ENCODE measurements around the gene LRRC8E. TPM values are rescaled to one million over a fixed set of nuclear protein-coding genes. Genes with fewer than 3 reads are reported as not detected.
A peak's percentile ranks its signal among the peaks of the same experiment; 100 is the strongest.

The LRRC8E gene
- total RNA-seq, 2 donors from 2014 or later: not detected

DNA sequence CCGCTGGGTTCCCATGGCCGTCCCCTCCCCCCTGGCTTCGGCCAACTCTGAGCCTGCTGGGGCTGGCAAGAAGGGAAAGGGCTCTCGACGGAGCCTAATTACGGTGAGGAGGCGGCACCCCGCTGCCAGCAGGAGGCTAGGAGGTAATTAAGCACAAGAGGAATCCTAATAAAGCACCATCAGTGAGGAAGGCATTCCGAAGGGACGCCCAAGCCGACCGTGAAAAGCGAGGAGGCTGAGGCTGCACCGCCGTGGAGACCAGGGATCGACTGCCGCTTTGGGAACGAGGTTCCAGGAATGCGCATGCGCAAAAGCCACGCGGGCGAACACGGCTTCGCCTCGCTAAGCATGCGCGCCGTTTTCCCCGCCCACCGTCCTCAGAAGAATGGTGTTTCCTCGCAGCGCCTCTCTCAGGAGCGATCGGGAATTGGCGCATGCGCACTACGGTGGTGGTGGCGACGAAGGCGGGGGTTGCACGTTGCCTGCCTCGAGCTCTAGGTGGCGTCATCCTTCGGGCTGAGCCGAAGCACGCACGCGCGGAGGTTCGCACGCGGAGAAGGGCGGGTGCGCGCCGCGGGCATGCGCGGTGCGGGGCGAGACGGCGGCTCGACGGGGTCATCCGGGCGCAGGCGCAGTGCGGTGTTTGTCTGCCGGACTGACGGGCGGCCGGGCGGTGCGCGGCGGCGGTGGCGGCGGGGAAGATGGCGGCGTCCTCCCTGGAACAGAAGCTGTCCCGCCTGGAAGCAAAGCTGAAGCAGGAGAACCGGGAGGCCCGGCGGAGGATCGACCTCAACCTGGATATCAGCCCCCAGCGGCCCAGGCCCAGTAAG is 15.1 kb downstream of the LRRC8E start, which contains the start of gene MAP2K7:
TSS of gene MAP2K7 (plus strand) at position 634 of the 830 bp plus-strand sequence. CDS start at position 702, 68 bp downstream.
- intact Hi-C loops (cut with DNase I): no loop called here
- peak; percentile 100 for DNase-seq (ENCODE audit: low spot score)

- no peak for DNase-seq (ENCODE audit: low spot score)
- intact Hi-C loops (cut with DNase I): no loop called here
Observed at GRCh38 chr19:7904074-7905020, 16.0 kb downstream of the LRRC8E start.

GRCh38 chr19:7905268-7905667 is 17.0 kb downstream of the LRRC8E start:
- intact Hi-C loops (cut with DNase I): no loop called here

GRCh38 chr19:7905859-7906258 is 17.5 kb downstream of the LRRC8E start:
- intact Hi-C loops (cut with DNase I): no loop called here
- no peak for DNase-seq (ENCODE audit: low spot score)

More at GRCh38 chr19:7905268-7905667, 17.0 kb downstream of the LRRC8E start:
- no peak for DNase-seq (ENCODE audit: low spot score)

DNA sequence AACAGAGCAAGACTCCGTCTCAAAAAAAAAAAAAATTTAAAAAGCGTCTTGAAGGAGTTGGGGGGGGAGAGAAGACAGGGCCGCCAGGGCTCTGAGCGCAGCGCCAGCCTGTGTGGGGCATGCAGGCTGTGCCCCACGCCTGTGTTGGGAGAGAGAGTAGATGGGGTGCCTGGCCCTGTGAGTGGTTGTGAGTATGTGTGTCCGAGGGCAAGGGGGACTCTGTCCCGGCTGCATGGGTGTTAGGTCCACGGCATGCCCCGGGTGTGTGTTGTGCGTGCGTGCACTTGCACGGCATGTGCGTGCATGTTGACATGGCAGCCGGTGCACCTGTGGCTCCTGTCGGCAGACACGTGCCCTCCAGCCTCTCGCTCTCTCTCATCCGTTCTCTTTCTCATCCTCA is 18.8 kb downstream of the LRRC8E start:
- intact Hi-C loops (cut with DNase I): no loop called here
- no peak for DNase-seq (ENCODE audit: low spot score)

GRCh38 chr19:7907544-7907943 is 19.2 kb downstream of the LRRC8E start:
- intact Hi-C loops (cut with DNase I): no loop called here

DNA sequence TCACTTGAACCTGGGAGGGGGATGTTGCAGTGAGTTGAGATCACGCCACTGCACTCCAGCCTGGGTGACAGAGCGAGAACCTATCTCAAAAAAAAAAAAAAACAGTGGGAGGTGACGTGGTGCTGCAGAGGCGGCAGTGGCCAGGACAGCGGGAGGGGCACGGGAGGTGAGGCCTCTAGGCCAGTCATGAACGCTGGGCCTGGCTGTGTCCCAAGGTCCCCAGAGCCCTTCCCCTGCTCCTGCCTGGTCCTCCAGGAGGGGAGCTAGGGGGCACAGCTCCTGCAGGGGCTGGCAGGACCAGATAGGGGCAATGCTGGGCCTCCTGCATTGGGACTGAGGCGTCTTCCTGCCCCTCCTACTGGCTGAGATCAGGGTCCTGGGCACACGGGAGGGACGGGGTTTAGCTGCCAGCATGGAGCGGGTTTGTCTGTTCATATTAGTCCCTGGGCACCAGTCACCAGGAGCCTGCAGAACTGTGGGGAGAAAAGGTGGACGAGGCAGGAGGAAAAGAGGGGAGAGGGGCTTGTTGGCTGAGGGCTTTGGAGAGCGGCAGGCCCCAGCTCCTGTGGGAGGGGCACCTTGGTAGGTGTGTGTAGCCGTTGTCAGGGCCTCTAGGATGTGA is 19.9 kb downstream of the LRRC8E start:
- intact Hi-C loops (cut with DNase I): no loop called here
- DNase-seq (ENCODE audit: low spot score): no peak

More at GRCh38 chr19:7907544-7907943, 19.2 kb downstream of the LRRC8E start:
- DNase-seq (ENCODE audit: low spot score): no peak

DNA sequence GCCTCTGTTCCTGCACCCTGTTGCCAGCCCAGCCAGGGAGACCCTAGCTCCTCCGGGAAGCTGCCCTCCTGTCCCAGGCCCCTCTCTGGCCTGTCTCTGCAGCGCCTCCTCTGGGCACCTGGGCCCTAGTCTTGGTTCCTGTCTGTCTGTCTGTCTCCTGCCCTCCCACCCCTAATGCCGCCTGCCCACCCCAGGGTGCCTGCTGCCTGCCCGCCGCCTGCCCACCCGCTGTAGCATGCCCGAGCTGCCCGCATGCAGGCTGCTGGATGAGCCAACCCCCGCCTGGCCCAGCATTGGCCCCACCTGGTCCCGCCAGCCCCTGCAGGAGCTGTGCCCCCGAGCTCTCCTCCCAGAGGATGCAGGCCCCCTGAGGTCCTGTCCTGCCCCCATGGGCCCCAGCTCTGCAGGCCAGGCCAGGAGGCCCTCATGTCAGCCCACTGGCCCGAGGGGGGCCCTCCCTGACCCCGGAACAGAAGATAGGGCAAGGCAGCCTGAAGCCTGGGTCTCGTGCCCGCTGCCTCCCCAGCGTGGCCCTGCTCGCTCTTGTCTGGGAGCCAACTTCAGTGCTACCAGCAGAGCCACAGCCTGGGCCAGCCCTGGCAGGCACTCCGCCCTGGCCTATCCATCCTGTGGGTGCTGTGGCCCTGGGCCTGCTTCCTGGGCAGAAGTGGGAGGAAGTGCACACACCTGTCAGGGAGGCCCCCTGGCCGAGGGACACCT is 20.6 kb downstream of the LRRC8E start:
- no peak for DNase-seq (ENCODE audit: low spot score)
- intact Hi-C loops (cut with DNase I): no loop called here

DNA sequence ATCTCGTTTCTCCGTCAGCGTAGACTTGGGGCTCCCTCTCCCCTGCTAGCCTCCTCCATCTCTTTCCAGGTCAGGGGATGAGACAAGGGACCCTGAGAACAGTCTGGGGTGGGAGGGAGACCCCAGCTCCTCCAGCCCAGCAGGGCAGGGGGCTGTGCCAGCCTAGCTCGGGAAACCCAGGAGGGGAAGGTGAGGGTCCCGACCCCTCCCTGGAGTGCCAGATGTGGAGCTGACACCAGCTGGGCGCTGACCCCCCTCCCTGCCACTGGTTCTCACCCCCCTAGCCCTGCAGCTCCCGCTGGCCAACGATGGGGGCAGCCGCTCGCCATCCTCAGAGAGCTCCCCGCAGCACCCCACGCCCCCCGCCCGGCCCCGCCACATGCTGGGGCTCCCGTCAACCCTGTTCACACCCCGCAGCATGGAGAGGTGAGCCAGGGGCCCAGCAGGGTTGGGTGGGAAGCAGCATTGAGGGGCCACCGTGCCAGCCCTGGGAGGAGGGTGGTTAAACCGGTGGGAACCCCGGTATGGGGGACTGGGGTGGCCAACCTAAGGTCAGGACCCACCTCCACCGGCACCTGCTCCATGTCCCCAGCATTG is 21.3 kb downstream of the LRRC8E start:
- no peak for DNase-seq (ENCODE audit: low spot score)

DNA sequence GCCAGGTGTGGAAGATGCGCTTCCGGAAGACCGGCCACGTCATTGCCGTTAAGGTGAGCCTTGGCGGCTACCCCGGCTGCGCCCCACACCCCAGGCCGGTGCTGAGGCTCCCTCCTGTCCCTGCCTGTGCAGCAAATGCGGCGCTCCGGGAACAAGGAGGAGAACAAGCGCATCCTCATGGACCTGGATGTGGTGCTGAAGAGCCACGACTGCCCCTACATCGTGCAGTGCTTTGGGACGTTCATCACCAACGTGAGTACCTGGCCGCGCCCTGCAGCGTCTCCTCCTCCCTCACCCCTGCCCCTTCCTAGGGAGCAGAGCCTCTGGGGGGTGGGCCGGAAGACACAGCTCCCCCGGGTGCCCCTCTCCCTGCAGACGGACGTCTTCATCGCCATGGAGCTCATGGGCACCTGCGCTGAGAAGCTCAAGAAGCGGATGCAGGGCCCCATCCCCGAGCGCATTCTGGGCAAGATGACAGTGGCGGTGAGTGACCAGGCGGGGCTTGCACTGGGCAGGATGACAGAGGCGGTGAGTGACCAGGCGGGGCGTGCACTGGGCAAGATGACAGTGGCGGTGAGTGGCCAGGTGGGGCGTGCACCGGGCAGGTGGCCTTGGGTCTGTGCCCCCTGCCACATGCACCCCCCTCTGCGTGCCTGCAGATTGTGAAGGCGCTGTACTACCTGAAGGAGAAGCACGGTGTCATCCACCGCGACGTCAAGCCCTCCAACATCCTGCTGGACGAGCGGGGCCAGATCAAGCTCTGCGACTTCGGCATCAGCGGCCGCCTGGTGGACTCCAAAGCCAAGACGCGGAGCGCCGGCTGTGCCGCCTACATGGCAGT is 22.2 kb downstream of the LRRC8E start:
- intact Hi-C loops (cut with DNase I): no loop called here
- DNase-seq (ENCODE audit: low spot score): no peak

More for the DNA sequence above, 21.3 kb downstream of the LRRC8E start:
- intact Hi-C loops (cut with DNase I): no loop called here

DNA sequence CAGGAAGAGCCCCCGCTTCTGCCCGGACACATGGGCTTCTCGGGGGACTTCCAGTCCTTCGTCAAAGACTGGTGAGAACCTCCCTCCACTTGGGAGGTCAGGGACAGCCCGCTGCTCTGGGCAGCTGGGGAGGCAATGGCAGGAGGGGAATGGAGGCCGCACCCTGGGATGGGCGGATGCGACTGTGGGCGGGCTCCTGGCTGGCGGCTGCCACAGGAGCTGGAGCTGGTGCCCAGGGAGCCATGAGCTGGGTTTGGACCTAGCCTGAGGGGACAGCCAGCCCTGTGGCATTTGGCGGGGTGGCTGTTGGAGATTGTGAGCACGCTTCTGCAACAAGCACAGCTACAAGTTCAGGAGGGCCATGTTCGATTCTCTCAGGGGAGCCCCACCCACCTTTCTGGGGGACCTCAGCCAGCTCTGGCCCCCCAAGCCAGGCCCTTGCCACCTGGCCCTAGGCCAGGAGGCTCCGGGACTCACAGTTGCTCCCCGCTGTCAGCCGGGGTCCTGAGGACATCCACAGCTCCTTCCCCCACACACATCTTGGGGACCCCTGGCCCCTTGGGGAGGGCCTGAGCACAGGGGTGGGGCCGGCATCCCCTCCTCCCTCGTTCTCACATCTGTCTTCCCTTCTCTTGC is 23.3 kb downstream of the LRRC8E start:
- intact Hi-C loops (cut with DNase I): no loop called here
- DNase-seq (ENCODE audit: low spot score): no peak

- no peak for DNase-seq (ENCODE audit: low spot score)
- intact Hi-C loops (cut with DNase I): no loop called here
Observed at GRCh38 chr19:7912144-7912696, 23.9 kb downstream of the LRRC8E start.

GRCh38 chr19:7912697-7913564 is 24.6 kb downstream of the LRRC8E start:
- intact Hi-C loops (cut with DNase I): no loop called here
- DNase-seq (ENCODE audit: low spot score): no peak

- intact Hi-C loops (cut with DNase I): no loop called here
Observed at GRCh38 chr19:7913652-7914051, 25.3 kb downstream of the LRRC8E start.

GRCh38 chr19:7914099-7914498 is 25.8 kb downstream of the LRRC8E start:
- DNase-seq (ENCODE audit: low spot score): no peak
- intact Hi-C loops (cut with DNase I): no loop called here

More at GRCh38 chr19:7913652-7914051, 25.3 kb downstream of the LRRC8E start:
- DNase-seq (ENCODE audit: low spot score): no peak

- DNase-seq (ENCODE audit: low spot score): no peak
- intact Hi-C loops (cut with DNase I): no loop called here
Observed at GRCh38 chr19:7914598-7915045, 26.3 kb downstream of the LRRC8E start, which contains the start of gene TGFBR3L. TSS of gene TGFBR3L (plus strand) at chr19:7914830.

Measured in posterior vena cava (tissue), 2 donors.